Esophagus squamous epithelium (tissue), 4 donors: ENCODE measurements around the gene CCDC33.

Experiments used
- CTCF ChIP-seq, 6 experiments: fragments of 450-650 bp in 4 of 6; fragments of 200-600 bp in 2 of 6; sonication (generic) in 2 of 6; IDR thresholded peaks; one replicate each; pipeline ENCODE4 v1.5.1; 2016 to 2019; ENCODE audit warnings: antibody characterized with exemption in 6 of 6, mild to moderate bottlenecking in 4 of 6, moderate library complexity in 4 of 6
- POLR2A ChIP-seq, 4 donors: fragments of 450-650 bp; IDR thresholded peaks; one replicate each; pipeline ENCODE4 v1.6.1; 2017; ENCODE audit warnings: antibody characterized with exemption in 4 of 4, mild to moderate bottlenecking in 4 of 4, moderate library complexity in 3 of 4

GRCh38 chr15:74263466-74263865 lies 27.3 kb downstream of the CCDC33 start:
- TF ChIP-seq POLR2A (IDR thresholded peaks at IDR 0.05): no peak
- TF ChIP-seq CTCF (IDR thresholded peaks at IDR 0.05): no peak
